Gastrocnemius medialis (tissue), 4 donors: ENCODE results near the gene STARD3. TPM values are rescaled to one million over a fixed set of nuclear protein-coding genes. Genes with fewer than 3 reads are reported as not detected.

Experiments used
- ATAC-seq, 2 donors: fragments of 150-250 bp; one replicate each; pipeline ENCODE4 v1.9.1; 2016
- DNase-seq, 2 donors: peaks; one replicate each; pipeline ENCODE4 v3.0.0-alpha.2; 2019
- H3K27ac ChIP-seq, 4 donors: fragments of 200-600 bp; sonication (generic); 1 replicate in 1 of 4; 2 replicates in 3 of 4; pipeline ENCODE4 v1.5.1; 2016 to 2018; ENCODE audit warnings: mild to moderate bottlenecking in 2 of 4, moderate library complexity in 1 of 4
- H3K27me3 ChIP-seq, 3 donors: fragments of 200-600 bp; sonication (generic) in 2 of 3; 1 replicate in 1 of 3; 2 replicates in 2 of 3; pipeline versions ENCODE4 v1.5.1 to v1.6.0; 2016 to 2019; ENCODE audit warnings: mild to moderate bottlenecking in 1 of 3, moderate library complexity in 1 of 3
- H3K36me3 ChIP-seq, 2 donors: fragments of 200-600 bp; sonication (generic) in 1 of 2; one replicate each; pipeline ENCODE4 v1.5.1; 2017 to 2018
- H3K4me1 ChIP-seq, 2 donors: fragments of 200-600 bp; sonication (generic) in 1 of 2; one replicate each; pipeline ENCODE4 v1.5.1; 2016 to 2017; ENCODE audit warnings: mild to moderate bottlenecking in 2 of 2
- H3K4me3 ChIP-seq, 4 donors: fragments of 200-600 bp; sonication (generic) in 3 of 4; 1 replicate in 1 of 4; 2 replicates in 3 of 4; pipeline ENCODE4 v1.5.1; 2016 to 2019; ENCODE audit warnings: mild to moderate bottlenecking in 2 of 4
- H3K9me3 ChIP-seq, 3 donors: fragments of 200-600 bp; sonication (generic) in 2 of 3; 1 replicate in 1 of 3; 2 replicates in 2 of 3; pipeline ENCODE4 v1.5.1; 2016 to 2019
- CTCF ChIP-seq, 5 experiments: fragments of 450-650 bp in 3 of 5; fragments of 200-600 bp in 2 of 5; sonication (generic) in 2 of 5; IDR thresholded peaks in 4 of 5; conservative IDR thresholded peaks in 1 of 5; 1 replicate in 4 of 5; 2 replicates in 1 of 5; pipeline ENCODE4 v1.5.1; 2016 to 2019; ENCODE audit warnings: antibody characterized with exemption in 5 of 5, mild to moderate bottlenecking in 3 of 5, moderate library complexity in 3 of 5
- POLR2A ChIP-seq, 2 donors: fragments of 450-650 bp; IDR thresholded peaks; one replicate each; pipeline ENCODE4 v1.6.1; 2017; ENCODE audit warnings: antibody characterized with exemption in 2 of 2, mild to moderate bottlenecking in 2 of 2, moderate library complexity in 2 of 2
- in situ Hi-C, 4 donors: fragments of 200-750 bp; cut with MboI; loops; one replicate each; pipeline versions ENCODE4 v1.15.0 to v1.8.0; 2017; ENCODE audit warnings: low sequenced_read_pairs in 4 of 4
- intact Hi-C: fragments of 100-400 bp; cut with DNase I; formaldehyde crosslinking; loops from one replicate; pipeline ENCODE4 v1.15.1; 2023; ENCODE audit warnings: low total_unique reads
- total RNA-seq, 4 donors: library from RNA; depleted of rRNA; stranded (reverse); fragments of >200 nt; gene quantifications; one replicate each; pipeline versions ENCODE4 v1.1.0 to v1.2.3, GENCODE V29; 2016

The STARD3 gene
- total RNA-seq, 4 donors from 2014 or later = 31.0 to 41.7 (median 41.0) TPM

GRCh38 chr17:39675390-39676082, 38.6 kb downstream of the STARD3 start:
- in situ Hi-C loops = no loop called here
- intact Hi-C loops = loop anchor here (5.0 kb wide), 2 partner anchors 57 to 252 kb away; partner anchors contain the start of genes LRRC3C, MIEN1 and ORMDL3
- peaks cover 52 to 62% of the 10 kb centered on the region in 2 donors for H3K4me1 ChIP-seq
- H3K27ac ChIP-seq = peak overlapping the region; percentile 92 to 97 (median 94)
- H3K36me3 ChIP-seq = no peaks in the 10 kb centered on the region
- no peaks in the 10 kb centered on the region for H3K9me3 ChIP-seq
- TF ChIP-seq CTCF (IDR thresholded peaks at IDR 0.05 in 4 of 5, conservative IDR thresholded peaks at IDR 0.05 in 1 of 5) (no peak), POLR2A (IDR thresholded peaks at IDR 0.05) (no peak)
- H3K4me3 ChIP-seq = no peak overlapping the region
- DNase-seq (no peak), ATAC-seq (no peak)
- H3K27me3 ChIP-seq = no peaks in the 10 kb centered on the region

- Histone ChIP-seq H3K27me3 (no peaks in the 10 kb centered on the region), H3K4me1 (peaks cover 47 to 55% of the 10 kb centered on the region in 2 donors), H3K27ac (peak overlapping the region; percentile 92 to 97 (median 94)), H3K9me3 (no peaks in the 10 kb centered on the region), H3K36me3 (no peaks in the 10 kb centered on the region), H3K4me3 (no peak overlapping the region)
- in situ Hi-C loops (no loop called here), intact Hi-C loops (loop anchor here (5.0 kb wide), 2 partner anchors 56 to 251 kb away; partner anchors contain the start of genes LRRC3C, MIEN1 and ORMDL3)
- peak; percentile 66 to 85 for DNase-seq
- ATAC-seq = peak; percentile 14 to 45
- TF ChIP-seq POLR2A (IDR thresholded peaks at IDR 0.05) (no peak), CTCF (IDR thresholded peaks at IDR 0.05 in 4 of 5, conservative IDR thresholded peaks at IDR 0.05 in 1 of 5) (no peak)
Measured at GRCh38 chr17:39676198-39676819, 39.4 kb downstream of the STARD3 start.

GRCh38 chr17:39677072-39677471, 40.1 kb downstream of the STARD3 start:
- no peaks in the 10 kb centered on the region for H3K9me3 ChIP-seq
- in situ Hi-C loops = no loop called here
- DNase-seq (no peak), ATAC-seq (peak; percentile 9 to 10)
- peak overlapping the region; percentile 92 to 97 (median 94) for H3K27ac ChIP-seq
- peak overlapping the region in 2 of 4 donors; percentile 34 to 39 for H3K4me3 ChIP-seq
- H3K36me3 ChIP-seq = no peaks in the 10 kb centered on the region
- no peaks in the 10 kb centered on the region for H3K27me3 ChIP-seq
- intact Hi-C loops = loop anchor here (5.0 kb wide), 2 partner anchors 55 to 250 kb away; partner anchors contain the start of genes LRRC3C, MIEN1 and ORMDL3
- TF ChIP-seq POLR2A (IDR thresholded peaks at IDR 0.05) (no peak), CTCF (IDR thresholded peaks at IDR 0.05 in 4 of 5, conservative IDR thresholded peaks at IDR 0.05 in 1 of 5) (no peak)
- H3K4me1 ChIP-seq = peaks cover 46 to 52% of the 10 kb centered on the region in 2 donors

GRCh38 chr17:39677542-39678339, 40.8 kb downstream of the STARD3 start:
- intact Hi-C loops = loop anchor here (5.0 kb wide), 2 partner anchors 55 to 250 kb away; partner anchors contain the start of genes LRRC3C, MIEN1 and ORMDL3
- in situ Hi-C loops = no loop called here
- ATAC-seq (peak; percentile 90 to 92), DNase-seq (peak; percentile 82 to 94)
- peak overlapping the region in 3 of 4 donors; percentile 31 to 39 (median 34) for H3K4me3 ChIP-seq
- no peaks in the 10 kb centered on the region for H3K27me3 ChIP-seq
- peaks cover 0 to under 1% of the 10 kb centered on the region in 2 donors for H3K36me3 ChIP-seq
- H3K4me1 ChIP-seq = peaks cover 46 to 52% of the 10 kb centered on the region in 2 donors
- no peak for TF ChIP-seq CTCF (IDR thresholded peaks at IDR 0.05 in 4 of 5, conservative IDR thresholded peaks at IDR 0.05 in 1 of 5)
- peak in 1 of 2 donors; percentile 12 for TF ChIP-seq POLR2A (IDR thresholded peaks at IDR 0.05)
- H3K9me3 ChIP-seq = no peaks in the 10 kb centered on the region
- H3K27ac ChIP-seq = peak overlapping the region; percentile 92 to 97 (median 94)
